MG63 (cell line): ENCODE measurements around the gene TMEM33. TPM values are rescaled to one million over a fixed set of nuclear protein-coding genes. Genes with fewer than 3 reads are reported as not detected.

ENCODE experiments used
- DNase-seq: peaks from one replicate; pipeline ENCODE4 v3.0.0-alpha.2; 2020
- H3K27me3 ChIP-seq: fragments of 250-450 bp; sonication (Bioruptor Pico); 2 replicates; pipeline ENCODE4 v1.5.1; 2020; ENCODE audit warnings: mild to moderate bottlenecking, moderate library complexity
- H3K36me3 ChIP-seq: fragments of 250-450 bp; sonication (Bioruptor Pico); 2 replicates; pipeline ENCODE4 v1.5.1; 2020; ENCODE audit warnings: mild to moderate bottlenecking, moderate library complexity
- H3K4me3 ChIP-seq: fragments of 250-450 bp; sonication (Bioruptor Pico); 2 replicates; pipeline ENCODE4 v1.5.1; 2020; ENCODE audit warnings: mild to moderate bottlenecking, moderate library complexity
- H3K9me3 ChIP-seq: fragments of 250-450 bp; sonication (Bioruptor Pico); 2 replicates; pipeline ENCODE4 v1.5.1; 2020; ENCODE audit warnings: mild to moderate bottlenecking, moderate library complexity
- total RNA-seq: library from RNA; depleted of rRNA; stranded (reverse); fragments of >200 nt; shearing (Covaris generic); gene quantifications from 2 replicates; pipeline ENCODE4 v1.2.3, GENCODE V29; 2014; ENCODE audit warnings: low replicate concordance; rRNA removed

Gene TMEM33
- total RNA-seq, 1 experiment from 2014 or later, result 37.9 TPM

GRCh38 chr4:41981456-41981855 is 46.2 kb downstream of the TMEM33 start, which contains the start of gene DCAF4L1:
TSS of gene DCAF4L1 (plus strand) at chr4:41981756. CDS start at chr4:41981793, 37 bp downstream.
- H3K4me3 ChIP-seq, result no peak within 1 kb of the TSS
- H3K27me3 ChIP-seq, result no peaks in the 10 kb centered on the region
- no peaks in the 10 kb centered on the region for H3K9me3 ChIP-seq
- DNase-seq, result no peak
- no peaks in the 10 kb centered on the region for H3K36me3 ChIP-seq

DNA sequence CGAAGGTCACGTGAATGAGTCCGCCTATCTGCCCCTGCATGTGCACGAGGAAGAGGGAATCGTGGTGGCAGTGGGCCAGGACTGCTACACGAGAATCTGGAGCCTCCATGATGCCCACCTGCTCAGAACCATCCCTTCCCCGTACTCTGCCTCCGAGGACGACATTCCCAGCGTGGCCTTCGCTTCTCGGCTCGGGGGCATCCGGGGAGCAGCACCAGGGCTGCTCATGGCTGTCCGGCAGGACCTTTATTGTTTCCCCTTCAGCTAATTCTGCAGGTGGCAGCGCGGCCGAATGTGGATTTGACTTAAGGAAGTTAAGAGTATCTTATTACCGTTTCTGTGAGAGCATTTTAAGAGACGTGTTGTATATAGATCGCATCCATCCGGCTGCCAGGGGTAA is 47.5 kb downstream of the TMEM33 start:
- Histone ChIP-seq H3K4me3 (no peak overlapping the region), H3K36me3 (no peaks in the 10 kb centered on the region), H3K27me3 (no peaks in the 10 kb centered on the region), H3K9me3 (no peaks in the 10 kb centered on the region)
- no peak for DNase-seq

DNA sequence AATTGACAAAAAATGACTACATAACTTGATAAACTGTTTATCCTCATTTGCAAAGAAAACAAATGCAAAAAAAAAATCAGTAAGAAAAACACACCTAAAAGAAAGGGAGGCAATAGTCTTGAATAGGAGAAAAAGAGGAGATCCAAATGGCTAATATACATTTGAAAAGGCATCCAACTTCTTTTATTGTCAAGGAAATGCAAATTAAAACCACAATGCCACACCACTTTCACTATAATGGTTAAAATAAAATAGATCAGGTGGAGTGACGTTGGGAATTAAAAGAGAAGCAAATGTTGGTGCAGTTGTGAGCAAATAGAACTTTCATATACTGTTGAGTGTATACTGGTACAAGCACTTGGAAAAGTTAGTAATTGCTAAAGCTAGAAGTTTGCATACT is 49.9 kb downstream of the TMEM33 start:
- Histone ChIP-seq H3K27me3 (no peaks in the 10 kb centered on the region), H3K4me3 (no peak overlapping the region), H3K9me3 (no peaks in the 10 kb centered on the region), H3K36me3 (no peaks in the 10 kb centered on the region)
- no peak for DNase-seq

DNA sequence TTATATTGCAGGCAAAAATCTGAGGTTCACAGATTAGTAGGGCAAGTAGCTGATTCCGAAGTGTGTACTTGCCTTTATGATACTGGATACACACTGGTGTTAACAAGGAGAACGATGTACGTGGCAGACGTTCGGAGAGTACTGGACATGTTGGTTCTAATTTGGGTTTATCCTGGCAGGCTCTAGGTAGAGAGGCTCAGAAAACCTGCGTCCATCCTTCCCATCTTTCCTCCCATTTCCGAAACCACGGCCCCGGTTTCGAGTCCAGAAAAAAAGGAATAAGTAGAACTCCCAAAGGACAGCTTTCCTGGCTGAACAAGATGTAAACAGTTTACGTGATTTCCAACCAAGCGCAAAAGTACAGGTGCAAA is 54.8 kb downstream of the TMEM33 start:
- no peak for DNase-seq
- Histone ChIP-seq H3K27me3 (no peaks in the 10 kb centered on the region), H3K36me3 (no peaks in the 10 kb centered on the region), H3K9me3 (no peaks in the 10 kb centered on the region), H3K4me3 (peak overlapping the region; percentile 86)

DNA sequence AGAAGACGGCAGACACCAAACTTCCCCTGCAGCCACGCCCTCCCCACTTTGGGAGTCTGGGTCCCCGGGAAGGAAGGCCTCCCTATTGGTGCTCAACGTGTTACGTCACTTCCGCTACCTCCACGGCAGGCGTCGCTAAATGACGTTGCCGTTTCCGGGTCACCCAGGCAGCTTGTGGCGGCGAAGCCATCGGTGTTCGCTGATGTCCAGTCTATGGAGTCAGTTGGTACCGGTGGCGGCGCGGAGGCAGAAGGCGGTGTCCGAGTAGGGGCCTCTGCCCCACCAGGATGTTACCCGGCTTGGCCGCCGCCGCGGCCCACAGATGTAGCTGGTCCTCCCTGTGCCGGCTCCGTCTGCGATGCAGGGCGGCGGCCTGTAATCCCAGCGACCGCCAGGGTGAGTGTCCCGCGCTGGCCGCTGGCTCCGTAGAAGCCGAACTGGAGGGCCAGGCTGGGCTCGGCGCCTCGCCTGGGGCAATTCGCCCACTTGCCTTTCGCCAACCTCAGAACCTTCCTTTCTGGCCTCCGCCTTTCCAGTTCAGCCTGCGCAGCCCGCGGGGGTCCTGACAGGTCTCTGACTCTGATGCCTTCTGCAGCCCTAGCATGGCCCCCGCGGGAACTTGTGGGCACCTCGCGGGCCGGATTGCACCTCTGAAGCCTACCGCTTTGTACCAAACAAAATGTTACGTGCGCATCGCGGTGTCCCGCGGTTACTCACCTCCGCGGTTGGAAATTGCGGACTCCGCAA is 55.3 kb downstream of the TMEM33 start, which contains the start of gene SLC30A9:
SLC30A9 (plus strand) TSS at position 166 of the 747 bp plus-strand sequence; CDS start at position 288, 122 bp downstream.
- peak; percentile 88 for DNase-seq
- peak within 1 kb of the TSS; percentile 86 for H3K4me3 ChIP-seq

GRCh38 chr4:41991916-41992767 is 56.9 kb downstream of the TMEM33 start:
- no peaks in the 10 kb centered on the region for H3K36me3 ChIP-seq
- peak overlapping the region; percentile 86 for H3K4me3 ChIP-seq

More for the DNA sequence above, 55.3 kb downstream of the TMEM33 start, which contains the start of gene SLC30A9:
- Histone ChIP-seq H3K36me3 (no peaks in the 10 kb centered on the region), H3K27me3 (no peaks in the 10 kb centered on the region), H3K9me3 (no peaks in the 10 kb centered on the region)

GRCh38 chr4:41992967-41993857 is 58.0 kb downstream of the TMEM33 start:
- H3K27me3 ChIP-seq, result no peaks in the 10 kb centered on the region
- H3K4me3 ChIP-seq, result 0 out of 2 replicates have a peak overlapping the region, but pooled peaks have one; percentile 3
- DNase-seq, result no peak

More at GRCh38 chr4:41991916-41992767, 56.9 kb downstream of the TMEM33 start:
- DNase-seq, result peak; percentile 59
- no peaks in the 10 kb centered on the region for H3K27me3 ChIP-seq
- no peaks in the 10 kb centered on the region for H3K9me3 ChIP-seq

GRCh38 chr4:41994461-41994985 is 59.3 kb downstream of the TMEM33 start:
- no peaks in the 10 kb centered on the region for H3K36me3 ChIP-seq
- H3K27me3 ChIP-seq, result no peaks in the 10 kb centered on the region
- DNase-seq, result no peak
- H3K9me3 ChIP-seq, result no peaks in the 10 kb centered on the region
- H3K4me3 ChIP-seq, result no peak overlapping the region

More at GRCh38 chr4:41992967-41993857, 58.0 kb downstream of the TMEM33 start:
- H3K9me3 ChIP-seq, result no peaks in the 10 kb centered on the region
- no peaks in the 10 kb centered on the region for H3K36me3 ChIP-seq

GRCh38 chr4:41998019-41998418 is 62.8 kb downstream of the TMEM33 start:
- no peaks in the 10 kb centered on the region; the same call in 1 of the 2 replicates for H3K36me3 ChIP-seq
- H3K4me3 ChIP-seq, result no peak overlapping the region
- no peak for DNase-seq
- no peaks in the 10 kb centered on the region for H3K27me3 ChIP-seq
- H3K9me3 ChIP-seq, result no peaks in the 10 kb centered on the region

DNA sequence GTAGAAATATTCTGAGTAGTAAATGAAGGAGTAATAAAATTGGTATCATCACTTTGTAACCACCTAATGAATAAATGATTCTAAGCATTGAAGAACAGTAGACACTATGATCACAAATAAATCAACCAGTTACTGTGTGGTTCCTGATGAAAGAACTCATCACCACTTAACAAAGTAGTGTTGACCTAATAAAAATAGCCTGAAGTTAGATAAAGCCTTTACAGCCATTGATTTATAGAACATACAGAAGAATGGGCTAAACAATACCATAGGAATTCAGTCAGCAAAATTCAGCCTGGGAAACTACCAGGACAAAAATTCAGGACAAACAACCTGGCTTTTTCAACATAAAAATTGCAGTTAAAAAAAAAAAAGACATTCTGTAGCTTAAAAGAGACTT is 64.1 kb downstream of the TMEM33 start:
- DNase-seq, result no peak
- no peaks in the 10 kb centered on the region; the same call in none of the 2 replicates for H3K36me3 ChIP-seq
- H3K27me3 ChIP-seq, result no peaks in the 10 kb centered on the region
- H3K4me3 ChIP-seq, result no peak overlapping the region
- H3K9me3 ChIP-seq, result no peaks in the 10 kb centered on the region

DNA sequence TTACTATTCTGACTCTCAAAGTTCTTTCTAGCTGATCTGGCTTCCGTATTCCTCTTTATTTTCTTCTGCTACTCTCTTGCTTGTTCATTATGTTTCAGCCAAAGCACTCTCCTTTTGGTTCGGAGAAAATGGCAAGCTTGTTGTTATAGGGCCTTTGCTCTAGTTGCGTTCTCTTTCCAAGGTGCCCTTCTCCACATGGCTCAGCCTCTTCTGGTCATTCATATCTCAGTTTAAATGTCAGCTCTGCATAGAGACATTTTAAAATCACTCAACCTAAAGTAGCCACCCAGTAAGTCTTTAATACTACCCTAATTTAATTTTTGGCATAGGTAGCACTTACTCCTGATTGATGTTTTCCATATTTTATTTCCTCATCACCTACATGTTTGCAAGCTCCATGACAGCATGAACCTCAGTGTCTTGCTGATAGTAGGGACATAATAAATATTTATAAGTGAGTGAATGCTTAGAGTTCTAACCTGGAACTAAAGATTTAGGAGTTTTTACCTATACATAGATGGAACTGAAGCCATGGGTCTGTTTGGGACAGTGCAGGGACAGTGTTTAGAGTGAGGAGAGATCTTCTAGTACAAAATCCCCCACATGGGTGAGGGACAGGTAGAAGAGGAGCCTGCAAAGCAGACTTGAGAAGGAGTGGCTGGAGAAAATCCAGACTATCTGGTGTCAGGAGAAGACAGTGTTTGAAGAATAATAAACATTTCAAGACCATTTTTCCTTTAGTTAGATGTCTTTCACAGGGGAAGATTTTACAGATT is 73.0 kb downstream of the TMEM33 start:
- Histone ChIP-seq H3K9me3 (no peaks in the 10 kb centered on the region), H3K27me3 (no peaks in the 10 kb centered on the region), H3K4me3 (no peak overlapping the region), H3K36me3 (no peaks in the 10 kb centered on the region; the same call in none of the 2 replicates)
- no peak for DNase-seq

Other genes starting within 250 kb of the TMEM33 start
- not detected in 2 replicates for gene PHOX2B, start 186.7 kb upstream of the TMEM33 start, total RNA-seq
- gene DCAF4L1, start 46.3 kb downstream of the TMEM33 start, total RNA-seq, result 0.03 and 0.37 TPM in 2 replicates
- gene SLC30A9, start 55.1 kb downstream of the TMEM33 start, total RNA-seq, result 16.3 and 32.2 TPM in 2 replicates
- gene BEND4, start 217.2 kb downstream of the TMEM33 start, total RNA-seq, result 0.12 and 0.16 TPM in 2 replicates